ENCODE measurements around the gene ATF5.

Gene ATF5

GRCh38 chr19:49937750-49938381 lies 8.9 kb downstream of the ATF5 start:
- H3K79me1 ChIP-seq (replicated peaks; ENCODE audit: low read length, poor library complexity, severe bottlenecking) = peaks cover 5% of the 10 kb centered on the region
- H3K9ac ChIP-seq (ENCODE audit: low read length) = peak overlapping the region; percentile 65
- H3K4ac ChIP-seq (ENCODE audit: low read depth in 1 of 2, low read length in 2 of 2) = no peak overlapping the region
- H2BK15ac ChIP-seq (ENCODE audit: low read depth, poor library complexity, severe bottlenecking) = no peak overlapping the region
- no peak overlapping the region for H2BK12ac ChIP-seq (ENCODE audit: low read length in 2 of 2)
- no peak overlapping the region for H4K91ac ChIP-seq (ENCODE audit: low read length)
- H3K4me2 ChIP-seq (ENCODE audit: low read length, poor library complexity, severe bottlenecking) = peak overlapping the region; percentile 69
- peak overlapping the region in 1 of 2 experiments; percentile 23 for H3K23ac ChIP-seq (ENCODE audit: low read length in 2 of 2)
- 26% methylated on average over 35 of the region's 35 CpGs for WGBS
- no peak overlapping the region for H3K14ac ChIP-seq (ENCODE audit: low read length in 2 of 2)
- H3K27me3 ChIP-seq (ENCODE audit: control insufficient read depth in 1 of 2, insufficient read depth in 1 of 2, low read length in 2 of 2) = peaks cover 0 to 32% of the 10 kb centered on the region in 2 experiments
- no peak overlapping the region for H4K8ac ChIP-seq (ENCODE audit: low read length)
- H3K4me3 ChIP-seq (ENCODE audit: insufficient read depth in 1 of 2, low read depth in 1 of 2, low read length in 2 of 2) = peak overlapping the region in 1 of 2 experiments; percentile 67
- H2BK120ac ChIP-seq (ENCODE audit: low read depth, low read length) = no peak overlapping the region
- no peak overlapping the region for H3K27ac ChIP-seq (ENCODE audit: low read length, poor library complexity, severe bottlenecking)
- H2AK5ac ChIP-seq (ENCODE audit: low read length, severe bottlenecking) = no peak overlapping the region
- no peak overlapping the region for H3K18ac ChIP-seq (ENCODE audit: low read depth in 1 of 2, low read length in 2 of 2)
- peaks cover 8% of the 10 kb centered on the region for H3K4me1 ChIP-seq (ENCODE audit: control insufficient read depth, insufficient read depth, low read depth, low read length)
- peak overlapping the region; percentile 61 for H2AFZ ChIP-seq (ENCODE audit: low read depth, low read length)
- peaks cover 7 to 10% of the 10 kb centered on the region in 2 experiments for H3K36me3 ChIP-seq (ENCODE audit: control insufficient read depth in 1 of 2, insufficient read depth in 2 of 2, low read depth in 1 of 2, low read length in 2 of 2)
- peak; percentile 66 for DNase-seq
- no peaks in the 10 kb centered on the region for H3K9me3 ChIP-seq (ENCODE audit: control insufficient read depth, low read length)
- no peak overlapping the region for H2BK5ac ChIP-seq (ENCODE audit: low read depth, low read length, poor library complexity, severe bottlenecking)

GRCh38 chr19:49938662-49939061 lies 9.7 kb downstream of the ATF5 start:
- Histone ChIP-seq H2AFZ (ENCODE audit: low read depth, low read length) (no peak overlapping the region), H2BK5ac (ENCODE audit: low read depth, low read length, poor library complexity, severe bottlenecking) (no peak overlapping the region), H3K9ac (ENCODE audit: low read length) (no peak overlapping the region), H3K18ac (ENCODE audit: low read depth in 1 of 2, low read length in 2 of 2) (no peak overlapping the region), H3K4me2 (ENCODE audit: low read length, poor library complexity, severe bottlenecking) (no peak overlapping the region), H3K27me3 (ENCODE audit: control insufficient read depth in 1 of 2, insufficient read depth in 1 of 2, low read length in 2 of 2) (peaks cover 0 to 40% of the 10 kb centered on the region in 2 experiments), H2BK120ac (ENCODE audit: low read depth, low read length) (no peak overlapping the region), H3K79me1 (replicated peaks; ENCODE audit: low read length, poor library complexity, severe bottlenecking) (peaks cover under 1% of the 10 kb centered on the region), H3K27ac (ENCODE audit: low read length, poor library complexity, severe bottlenecking) (no peak overlapping the region), H3K23ac (ENCODE audit: low read length in 2 of 2) (no peak overlapping the region), H2AK5ac (ENCODE audit: low read length, severe bottlenecking) (no peak overlapping the region), H3K4ac (ENCODE audit: low read depth in 1 of 2, low read length in 2 of 2) (no peak overlapping the region), H3K36me3 (ENCODE audit: control insufficient read depth in 1 of 2, insufficient read depth in 2 of 2, low read depth in 1 of 2, low read length in 2 of 2) (peaks cover 0 to 3% of the 10 kb centered on the region in 2 experiments), H4K8ac (ENCODE audit: low read length) (no peak overlapping the region), H3K4me1 (ENCODE audit: control insufficient read depth, insufficient read depth, low read depth, low read length) (peaks cover 6% of the 10 kb centered on the region), H2BK12ac (ENCODE audit: low read length in 2 of 2) (no peak overlapping the region), H2BK15ac (ENCODE audit: low read depth, poor library complexity, severe bottlenecking) (no peak overlapping the region), H4K91ac (ENCODE audit: low read length) (no peak overlapping the region), H3K14ac (ENCODE audit: low read length in 2 of 2) (no peak overlapping the region), H3K4me3 (ENCODE audit: insufficient read depth in 1 of 2, low read depth in 1 of 2, low read length in 2 of 2) (no peak overlapping the region), H3K9me3 (ENCODE audit: control insufficient read depth, low read length) (no peaks in the 10 kb centered on the region)
- no peak for DNase-seq
- 87% methylated on average over 4 of the region's 4 CpGs for WGBS

- Histone ChIP-seq H3K79me1 (replicated peaks; ENCODE audit: low read length, poor library complexity, severe bottlenecking) (no peaks in the 10 kb centered on the region), H3K9ac (ENCODE audit: low read length) (no peak overlapping the region), H4K91ac (ENCODE audit: low read length) (no peak overlapping the region), H4K8ac (ENCODE audit: low read length) (no peak overlapping the region), H3K9me3 (ENCODE audit: control insufficient read depth, low read length) (no peaks in the 10 kb centered on the region), H3K23ac (ENCODE audit: low read length in 2 of 2) (no peak overlapping the region), H3K27ac (ENCODE audit: low read length, poor library complexity, severe bottlenecking) (no peak overlapping the region), H3K4ac (ENCODE audit: low read depth in 1 of 2, low read length in 2 of 2) (no peak overlapping the region), H2BK12ac (ENCODE audit: low read length in 2 of 2) (no peak overlapping the region), H3K4me1 (ENCODE audit: control insufficient read depth, insufficient read depth, low read depth, low read length) (peaks cover 6% of the 10 kb centered on the region), H3K27me3 (ENCODE audit: control insufficient read depth in 1 of 2, insufficient read depth in 1 of 2, low read length in 2 of 2) (peaks cover 0 to 49% of the 10 kb centered on the region in 2 experiments), H3K36me3 (ENCODE audit: control insufficient read depth in 1 of 2, insufficient read depth in 2 of 2, low read depth in 1 of 2, low read length in 2 of 2) (no peaks in the 10 kb centered on the region), H2AK5ac (ENCODE audit: low read length, severe bottlenecking) (no peak overlapping the region), H2BK5ac (ENCODE audit: low read depth, low read length, poor library complexity, severe bottlenecking) (no peak overlapping the region), H3K18ac (ENCODE audit: low read depth in 1 of 2, low read length in 2 of 2) (no peak overlapping the region), H2AFZ (ENCODE audit: low read depth, low read length) (no peak overlapping the region), H2BK15ac (ENCODE audit: low read depth, poor library complexity, severe bottlenecking) (no peak overlapping the region), H3K4me2 (ENCODE audit: low read length, poor library complexity, severe bottlenecking) (no peak overlapping the region), H3K14ac (ENCODE audit: low read length in 2 of 2) (peak overlapping the region in 1 of 2 experiments; percentile 66), H3K4me3 (ENCODE audit: insufficient read depth in 1 of 2, low read depth in 1 of 2, low read length in 2 of 2) (no peak overlapping the region), H2BK120ac (ENCODE audit: low read depth, low read length) (no peak overlapping the region)
- no peak for DNase-seq
- 70% methylated on average over 7 of the region's 7 CpGs for WGBS
Measured at GRCh38 chr19:49939721-49940481, 10.9 kb downstream of the ATF5 start.

GRCh38 chr19:49940482-49940791 lies 11.4 kb downstream of the ATF5 start:
- WGBS = 91% methylated on average over 5 of the region's 5 CpGs
- no peak overlapping the region for H3K18ac ChIP-seq (ENCODE audit: low read depth in 1 of 2, low read length in 2 of 2)
- no peak overlapping the region for H3K23ac ChIP-seq (ENCODE audit: low read length in 2 of 2)

More at GRCh38 chr19:49940482-49940791, 11.4 kb downstream of the ATF5 start:
- Histone ChIP-seq H2AFZ (ENCODE audit: low read depth, low read length) (no peak overlapping the region), H3K36me3 (ENCODE audit: control insufficient read depth in 1 of 2, insufficient read depth in 2 of 2, low read depth in 1 of 2, low read length in 2 of 2) (no peaks in the 10 kb centered on the region), H3K4ac (ENCODE audit: low read depth in 1 of 2, low read length in 2 of 2) (no peak overlapping the region), H3K27me3 (ENCODE audit: control insufficient read depth in 1 of 2, insufficient read depth in 1 of 2, low read length in 2 of 2) (peaks cover 0 to 51% of the 10 kb centered on the region in 2 experiments), H2BK120ac (ENCODE audit: low read depth, low read length) (no peak overlapping the region), H3K9ac (ENCODE audit: low read length) (no peak overlapping the region), H2BK15ac (ENCODE audit: low read depth, poor library complexity, severe bottlenecking) (no peak overlapping the region), H3K4me3 (ENCODE audit: insufficient read depth in 1 of 2, low read depth in 1 of 2, low read length in 2 of 2) (no peak overlapping the region), H4K8ac (ENCODE audit: low read length) (no peak overlapping the region), H3K4me2 (ENCODE audit: low read length, poor library complexity, severe bottlenecking) (no peak overlapping the region), H3K4me1 (ENCODE audit: control insufficient read depth, insufficient read depth, low read depth, low read length) (peaks cover 6% of the 10 kb centered on the region), H3K14ac (ENCODE audit: low read length in 2 of 2) (no peak overlapping the region), H4K91ac (ENCODE audit: low read length) (no peak overlapping the region), H3K9me3 (ENCODE audit: control insufficient read depth, low read length) (no peaks in the 10 kb centered on the region), H3K27ac (ENCODE audit: low read length, poor library complexity, severe bottlenecking) (no peak overlapping the region), H3K79me1 (replicated peaks; ENCODE audit: low read length, poor library complexity, severe bottlenecking) (no peaks in the 10 kb centered on the region), H2BK12ac (ENCODE audit: low read length in 2 of 2) (no peak overlapping the region), H2AK5ac (ENCODE audit: low read length, severe bottlenecking) (no peak overlapping the region), H2BK5ac (ENCODE audit: low read depth, low read length, poor library complexity, severe bottlenecking) (no peak overlapping the region)
- no peak for DNase-seq
